PC-9 (cell line): ENCODE measurements around the gene CADM1.

Source experiments
- CTCF ChIP-seq: fragments of 200-600 bp; sonication (generic); conservative IDR thresholded peaks from 2 replicates; pipeline ENCODE4 v1.6.1; 2017; ENCODE audit warnings: mixed run types, antibody characterized with exemption, mild to moderate bottlenecking, moderate library complexity
- EZH2 ChIP-seq: fragments of 200-600 bp; sonication (generic); IDR thresholded peaks from 2 replicates; pipeline ENCODE4 v1.8.0; 2017; ENCODE audit warnings: antibody characterized with exemption, low read depth

GRCh38 chr11:115502636-115503082 lies 1.6 kb downstream of the CADM1 start:
- TF ChIP-seq CTCF (no peak), EZH2 (no peak)
